Panc1 (cell line): ENCODE results near the gene RHBDF1. TPM values are rescaled to one million over a fixed set of nuclear protein-coding genes. Genes with fewer than 3 reads are reported as not detected.

Experiments used
- ATAC-seq: fragments of 200-7000 bp; cut with Tn5 transposase; 2 replicates; pipeline ENCODE4 v1.9.1; 2020; ENCODE audit warnings: mild to moderate bottlenecking, moderate library complexity
- BruUV-seq: library from RNA; stranded (reverse); fragments of 400-500 nt; replicated peaks from 2 replicates; lab custom pipeline; 2021; lab: Mats Ljungman, UMichigan
- CTCF ChIA-PET: fragments of 300-600 bp; sonication (Branson Sonifier 250); formaldehyde crosslinking; loops from one replicate; lab custom pipeline; 2022; ENCODE audit warnings: antibody characterized with exemption; lab: Charles Lee
- POLR2A ChIA-PET: fragments of 300-600 bp; sonication (Branson Sonifier 250); formaldehyde crosslinking; loops from one replicate; lab custom pipeline; 2022; ENCODE audit warnings: antibody characterized with exemption; lab: Charles Lee
- DNase-seq: peaks from one replicate; pipeline ENCODE4 v3.0.0-alpha.2; 2010; ENCODE audit warnings: low read depth, low spot score
- H3K27ac ChIP-seq: 2 replicates; pipeline ENCODE4 v1.5.1; 2011; ENCODE audit warnings: mild to moderate bottlenecking, low read length, inconsistent platforms
- H3K27me3 ChIP-seq: fragments of 200-500 bp; sonication (Bioruptor generic); 2 replicates; pipeline ENCODE4 v1.6.0; 2014; ENCODE audit warnings: low read length, inconsistent platforms; ENCODE audit not compliant: control insufficient read depth, insufficient read depth
- H3K36me3 ChIP-seq: fragments of 200-500 bp; sonication (Bioruptor generic); 2 replicates; pipeline ENCODE4 v1.5.1; 2014; ENCODE audit warnings: inconsistent platforms, mild to moderate bottlenecking, low read length, moderate library complexity; ENCODE audit not compliant: control insufficient read depth, insufficient read depth
- H3K4me1 ChIP-seq: 2 replicates; pipeline ENCODE4 v1.5.1; 2011; ENCODE audit warnings: inconsistent platforms, mild to moderate bottlenecking, low read length, moderate library complexity; ENCODE audit not compliant: control insufficient read depth, insufficient read depth
- H3K4me3 ChIP-seq, 2 experiments: 2 replicates each; pipeline ENCODE4 v1.5.1; 2011 to 2012; ENCODE audit warnings: low read depth in 2 of 2, low read length in 2 of 2, mild to moderate bottlenecking in 2 of 2, inconsistent platforms in 1 of 2, moderate library complexity in 1 of 2
- H3K9me3 ChIP-seq: fragments of 200-500 bp; sonication (Bioruptor generic); 2 replicates; pipeline ENCODE4 v1.5.1; 2014; ENCODE audit warnings: low read depth, mild to moderate bottlenecking, inconsistent platforms, low read length, moderate library complexity; ENCODE audit not compliant: control insufficient read depth, insufficient read depth
- CTCF ChIP-seq: fragments of 450-650 bp; IDR thresholded peaks from 2 replicates; pipeline ENCODE4 v1.5.1; 2017; ENCODE audit warnings: mild to moderate bottlenecking
- POLR2AphosphoS5 ChIP-seq: IDR thresholded peaks from 2 replicates; pipeline ENCODE4 v1.6.1; 2012; ENCODE audit warnings: mild to moderate bottlenecking, low read depth, low read length, moderate library complexity
- REST ChIP-seq, 2 experiments: IDR thresholded peaks; 2 replicates each; pipeline ENCODE4 v1.6.1; 2011 to 2012; ENCODE audit warnings: low read depth in 2 of 2, control low read depth in 1 of 2, low read length in 1 of 2, mild to moderate bottlenecking in 1 of 2, moderate library complexity in 1 of 2; ENCODE audit not compliant: insufficient read depth in 1 of 2
- SIN3A ChIP-seq: IDR thresholded peaks from 2 replicates; pipeline ENCODE4 v1.6.1; 2012; ENCODE audit warnings: low read depth, mild to moderate bottlenecking, low read length, moderate library complexity, borderline replicate concordance; ENCODE audit not compliant: insufficient read depth
- TCF7L2 ChIP-seq: IDR thresholded peaks from 2 replicates; pipeline ENCODE4 v1.6.1; 2011; ENCODE audit warnings: mild to moderate bottlenecking, low read depth, low read length, inconsistent platforms
- in situ Hi-C: cut with HindIII; loops from 2 replicates; pipeline ENCODE4 v1.10.0; 2016; ENCODE audit warnings: low sequenced_read_pairs, low pct_unique_long_range_greater_than_20kb
- intact Hi-C: fragments of 100-400 bp; cut with micrococcal nuclease; formaldehyde crosslinking; loops from one replicate; pipeline ENCODE4 v1.10.0; 2022; ENCODE audit not compliant: unreplicated experiment
- total RNA-seq: library from RNA; stranded (reverse); gene quantifications from one replicate; pipeline ENCODE4 v1.2.1, GENCODE V29; 2021; ENCODE audit not compliant: unreplicated experiment

The RHBDF1 gene
- total RNA-seq, 1 experiment from 2014 or later: 41.7 TPM

GRCh38 chr16:57711-58110 is 14.7 kb downstream of the RHBDF1 start:
- Histone ChIP-seq H3K27me3 (no peaks in the 10 kb centered on the region), H3K4me1 (peaks cover 3% of the 10 kb centered on the region; the same call in 1 of the 2 replicates), H3K36me3 (no peaks in the 10 kb centered on the region; the same call in 1 of the 2 replicates), H3K4me3 (no peak overlapping the region), H3K27ac (no peak overlapping the region), H3K9me3 (no peaks in the 10 kb centered on the region)
- CTCF ChIA-PET: interaction anchor here (0.6 kb wide), 1 partner anchor 305 kb away, joined by 4 read pairs; no protein-coding TSS in a partner anchor
- in situ Hi-C loops: no loop called here
- intact Hi-C loops: no loop called here
- no peak for ATAC-seq
- POLR2A ChIA-PET: interaction anchor here (0.6 kb wide), 1 partner anchor 97 kb away, joined by 3 read pairs; no protein-coding TSS in a partner anchor
- no peak for TF ChIP-seq TCF7L2
- no peak for TF ChIP-seq SIN3A
- TF ChIP-seq REST (IDR thresholded peaks at IDR 0.05; ENCODE audit: insufficient read depth in 1 of 2, low read depth in 2 of 2, low read length in 1 of 2): no peak
- TF ChIP-seq CTCF: no peak
- TF ChIP-seq POLR2AphosphoS5: no peak
- no peak for DNase-seq
- BruUV-seq: no TSS peak

GRCh38 chr16:56231-56927 is 16.1 kb downstream of the RHBDF1 start:
- no peaks in the 10 kb centered on the region; the same call in 1 of the 2 replicates for H3K36me3 ChIP-seq

More at GRCh38 chr16:56231-56927, 16.1 kb downstream of the RHBDF1 start:
- ChIA-PET POLR2A (no interaction called here), CTCF (no interaction called here)
- H3K27ac ChIP-seq: no peak overlapping the region
- H3K27me3 ChIP-seq: no peaks in the 10 kb centered on the region
- intact Hi-C loops (no loop called here), in situ Hi-C loops (no loop called here)
- no peak for DNase-seq
- H3K9me3 ChIP-seq: no peaks in the 10 kb centered on the region
- TF ChIP-seq CTCF: no peak
- TF ChIP-seq REST (IDR thresholded peaks at IDR 0.05; ENCODE audit: insufficient read depth in 1 of 2, low read depth in 2 of 2, low read length in 1 of 2): no peak
- no peak for TF ChIP-seq POLR2AphosphoS5
- no peak for TF ChIP-seq TCF7L2
- no peak for TF ChIP-seq SIN3A
- H3K4me1 ChIP-seq: peaks cover 3% of the 10 kb centered on the region; the same call in 1 of the 2 replicates
- BruUV-seq: no TSS peak
- ATAC-seq: no peak
- H3K4me3 ChIP-seq: no peak overlapping the region
